ENCODE measurements around the gene CSRP2. TPM values are rescaled to one million over a fixed set of nuclear protein-coding genes. Genes with fewer than 3 reads are reported as not detected.

Gene CSRP2
- total RNA-seq, 2 donors from 2014 or later = 0.84 to 2.8 TPM

- peaks cover 0 to 10% of the 10 kb centered on the region in 2 donors for H3K36me3 Mint-ChIP-seq
- no peak for DNase-seq (ENCODE audit: low spot score in 2 of 2)
- no peak for ATAC-seq
- H3K27ac Mint-ChIP-seq = no peak overlapping the region
- H3K9me3 Mint-ChIP-seq = no peaks in the 10 kb centered on the region
These were observed 2.1 kb downstream of the CSRP2 start for GRCh38 chr12:76876696-76877229.

GRCh38 chr12:76874491-76875190 lies 4.2 kb downstream of the CSRP2 start:
- no peak for ATAC-seq
- Mint-ChIP-seq H3K9me3 (no peaks in the 10 kb centered on the region), H3K36me3 (peaks cover 0 to 9% of the 10 kb centered on the region in 2 donors), H3K27ac (no peak overlapping the region)
- no peak for DNase-seq (ENCODE audit: low spot score in 2 of 2)

GRCh38 chr12:76874027-76874426 lies 4.8 kb downstream of the CSRP2 start:
- ATAC-seq (no peak), DNase-seq (ENCODE audit: low spot score in 2 of 2) (no peak)
- Mint-ChIP-seq H3K27ac (no peak overlapping the region), H3K9me3 (no peaks in the 10 kb centered on the region), H3K36me3 (peaks cover 0 to 5% of the 10 kb centered on the region in 2 donors)

GRCh38 chr12:76872415-76872814 lies 6.4 kb downstream of the CSRP2 start:
- no peak for ATAC-seq
- Mint-ChIP-seq H3K9me3 (no peaks in the 10 kb centered on the region), H3K36me3 (peaks cover 0 to 5% of the 10 kb centered on the region in 2 donors), H3K27ac (no peak overlapping the region)
- no peak for DNase-seq (ENCODE audit: low spot score in 2 of 2)

- Mint-ChIP-seq H3K36me3 (no peaks in the 10 kb centered on the region), H3K27ac (no peak overlapping the region), H3K9me3 (no peaks in the 10 kb centered on the region)
- ATAC-seq (no peak), DNase-seq (ENCODE audit: low spot score in 2 of 2) (no peak)
These were observed 7.1 kb downstream of the CSRP2 start for GRCh38 chr12:76871742-76872141.

- no peaks in the 10 kb centered on the region for H3K36me3 Mint-ChIP-seq
- ATAC-seq (no peak), DNase-seq (ENCODE audit: low spot score in 2 of 2) (no peak)
- H3K27ac Mint-ChIP-seq = no peak overlapping the region
- H3K9me3 Mint-ChIP-seq = no peaks in the 10 kb centered on the region
These were observed 7.7 kb downstream of the CSRP2 start for GRCh38 chr12:76871082-76871481.

- DNase-seq (ENCODE audit: low spot score in 2 of 2) = no peak
- H3K9me3 Mint-ChIP-seq = no peaks in the 10 kb centered on the region
- no peak overlapping the region for H3K27ac Mint-ChIP-seq
- no peaks in the 10 kb centered on the region for H3K36me3 Mint-ChIP-seq
- ATAC-seq = no peak
These were observed 12.1 kb downstream of the CSRP2 start for GRCh38 chr12:76866726-76867125.

GRCh38 chr12:76866151-76866567 lies 12.7 kb downstream of the CSRP2 start:
- ATAC-seq = no peak
- H3K9me3 Mint-ChIP-seq = no peaks in the 10 kb centered on the region
- no peak overlapping the region for H3K27ac Mint-ChIP-seq
- no peaks in the 10 kb centered on the region for H3K36me3 Mint-ChIP-seq
- no peak for DNase-seq (ENCODE audit: low spot score in 2 of 2)

GRCh38 chr12:76864791-76865400 lies 13.9 kb downstream of the CSRP2 start:
- ATAC-seq (no peak), DNase-seq (ENCODE audit: low spot score in 2 of 2) (no peak)
- Mint-ChIP-seq H3K9me3 (no peaks in the 10 kb centered on the region), H3K27ac (no peak overlapping the region), H3K36me3 (no peaks in the 10 kb centered on the region)

- Mint-ChIP-seq H3K27ac (no peak overlapping the region), H3K36me3 (no peaks in the 10 kb centered on the region), H3K9me3 (no peaks in the 10 kb centered on the region)
- ATAC-seq (no peak), DNase-seq (ENCODE audit: low spot score in 2 of 2) (no peak)
These were observed 15.0 kb downstream of the CSRP2 start for GRCh38 chr12:76863837-76864236.

- no peaks in the 10 kb centered on the region for H3K36me3 Mint-ChIP-seq
- no peaks in the 10 kb centered on the region for H3K9me3 Mint-ChIP-seq
- DNase-seq (ENCODE audit: low spot score in 2 of 2) = no peak
- no peak overlapping the region for H3K27ac Mint-ChIP-seq
- no peak for ATAC-seq
These were observed 15.7 kb downstream of the CSRP2 start for GRCh38 chr12:76863005-76863670.

GRCh38 chr12:76860256-76860655 lies 18.6 kb downstream of the CSRP2 start:
- DNase-seq (ENCODE audit: low spot score in 2 of 2) (no peak), ATAC-seq (no peak)
- Mint-ChIP-seq H3K27ac (no peak overlapping the region), H3K36me3 (peaks cover 5 to 6% of the 10 kb centered on the region in 2 donors), H3K9me3 (peaks cover 4 to 5% of the 10 kb centered on the region in 2 donors)

- Mint-ChIP-seq H3K9me3 (peaks cover 5 to 8% of the 10 kb centered on the region in 2 donors), H3K27ac (no peak overlapping the region), H3K36me3 (peaks cover 11 to 12% of the 10 kb centered on the region in 2 donors)
- DNase-seq (ENCODE audit: low spot score in 2 of 2) (no peak), ATAC-seq (peak in 1 of 2 donors; percentile 34)
These were observed 19.2 kb downstream of the CSRP2 start for GRCh38 chr12:76859611-76860010.

- Mint-ChIP-seq H3K9me3 (peaks cover 5 to 8% of the 10 kb centered on the region in 2 donors), H3K27ac (no peak overlapping the region), H3K36me3 (peaks cover 12 to 24% of the 10 kb centered on the region in 2 donors)
- ATAC-seq (no peak), DNase-seq (ENCODE audit: low spot score in 2 of 2) (no peak)
These were observed 22.7 kb downstream of the CSRP2 start for GRCh38 chr12:76856018-76856644.

- no peak overlapping the region for H3K27ac Mint-ChIP-seq
- H3K9me3 Mint-ChIP-seq = peaks cover 5 to 8% of the 10 kb centered on the region in 2 donors
- no peak for ATAC-seq
- H3K36me3 Mint-ChIP-seq = peaks cover 12 to 29% of the 10 kb centered on the region in 2 donors
- no peak for DNase-seq (ENCODE audit: low spot score in 2 of 2)
These were observed 23.5 kb downstream of the CSRP2 start for GRCh38 chr12:76855271-76855670.

GRCh38 chr12:76852106-76852505 lies 26.7 kb downstream of the CSRP2 start:
- no peak overlapping the region for H3K27ac Mint-ChIP-seq
- DNase-seq (ENCODE audit: low spot score in 2 of 2) (no peak), ATAC-seq (no peak)
- peaks cover 12 to 29% of the 10 kb centered on the region in 2 donors for H3K36me3 Mint-ChIP-seq
- H3K9me3 Mint-ChIP-seq = peaks cover 5 to 8% of the 10 kb centered on the region in 2 donors

GRCh38 chr12:76848132-76848531 lies 30.7 kb downstream of the CSRP2 start:
- ATAC-seq = no peak
- Mint-ChIP-seq H3K27ac (no peak overlapping the region), H3K9me3 (no peaks in the 10 kb centered on the region), H3K36me3 (peaks cover 0 to 15% of the 10 kb centered on the region in 2 donors)
- no peak for DNase-seq (ENCODE audit: low spot score in 2 of 2)

Measured in activated naive CD4-positive, alpha-beta T cell treated with anti-CD3 and anti-CD28 coated beads, Interleukin-2, amount 50 U/mL, for 72 hours (primary cell).